Panc1 (cell line): ENCODE data around the gene PTK7.

Experiments used
- TF ChIP-seq, protein P1 (sequence below): fragments of 450-650 bp; IDR thresholded peaks from 2 replicates; pipeline ENCODE4 v1.5.1; 2017; ENCODE audit warnings: mild to moderate bottlenecking
- TF ChIP-seq, protein P2 (sequence below), 2 experiments: IDR thresholded peaks; 2 replicates each; pipeline ENCODE4 v1.6.1; 2011 to 2012; ENCODE audit warnings: low read depth in 2 of 2, control low read depth in 1 of 2, low read length in 1 of 2, mild to moderate bottlenecking in 1 of 2, moderate library complexity in 1 of 2; ENCODE audit not compliant: insufficient read depth in 1 of 2

DNA sequence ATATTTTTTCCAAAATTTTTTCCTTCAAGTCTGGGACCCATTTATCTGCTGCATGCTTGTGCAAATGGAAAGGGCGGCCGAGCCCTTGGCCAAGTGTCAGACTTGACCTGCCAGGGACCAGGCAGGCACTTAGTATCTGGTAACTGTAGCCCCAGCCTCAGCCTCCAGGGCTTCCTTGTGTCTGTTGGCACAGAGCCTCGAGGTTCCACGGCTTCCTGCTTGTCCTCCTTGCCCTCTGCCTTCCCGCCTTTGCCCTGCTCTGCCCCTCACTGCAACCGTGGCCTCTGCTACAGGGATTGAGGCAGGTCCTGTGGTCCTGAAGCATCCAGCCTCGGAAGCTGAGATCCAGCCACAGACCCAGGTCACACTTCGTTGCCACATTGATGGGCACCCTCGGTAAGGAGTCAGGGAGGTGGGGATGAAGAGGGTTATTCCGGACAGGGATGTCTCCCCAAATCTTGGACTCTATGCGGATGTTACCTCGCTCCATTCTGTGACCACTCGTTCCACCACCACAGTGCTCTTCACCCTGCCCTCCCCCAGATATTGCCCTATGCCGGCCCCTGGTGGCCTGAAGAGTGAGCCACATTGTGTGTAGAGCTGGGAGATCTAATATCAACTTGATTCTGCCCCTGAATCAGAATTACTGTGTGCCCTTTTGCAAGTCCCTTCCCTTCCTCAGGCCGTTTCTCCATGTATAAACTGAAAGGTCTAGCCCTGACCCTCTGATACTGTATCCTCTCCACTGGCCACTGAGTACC, 53.5 kb downstream of the PTK7 start:
- TF ChIP-seq, protein P1, sequence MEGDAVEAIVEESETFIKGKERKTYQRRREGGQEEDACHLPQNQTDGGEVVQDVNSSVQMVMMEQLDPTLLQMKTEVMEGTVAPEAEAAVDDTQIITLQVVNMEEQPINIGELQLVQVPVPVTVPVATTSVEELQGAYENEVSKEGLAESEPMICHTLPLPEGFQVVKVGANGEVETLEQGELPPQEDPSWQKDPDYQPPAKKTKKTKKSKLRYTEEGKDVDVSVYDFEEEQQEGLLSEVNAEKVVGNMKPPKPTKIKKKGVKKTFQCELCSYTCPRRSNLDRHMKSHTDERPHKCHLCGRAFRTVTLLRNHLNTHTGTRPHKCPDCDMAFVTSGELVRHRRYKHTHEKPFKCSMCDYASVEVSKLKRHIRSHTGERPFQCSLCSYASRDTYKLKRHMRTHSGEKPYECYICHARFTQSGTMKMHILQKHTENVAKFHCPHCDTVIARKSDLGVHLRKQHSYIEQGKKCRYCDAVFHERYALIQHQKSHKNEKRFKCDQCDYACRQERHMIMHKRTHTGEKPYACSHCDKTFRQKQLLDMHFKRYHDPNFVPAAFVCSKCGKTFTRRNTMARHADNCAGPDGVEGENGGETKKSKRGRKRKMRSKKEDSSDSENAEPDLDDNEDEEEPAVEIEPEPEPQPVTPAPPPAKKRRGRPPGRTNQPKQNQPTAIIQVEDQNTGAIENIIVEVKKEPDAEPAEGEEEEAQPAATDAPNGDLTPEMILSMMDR, result no peak; the same call in 1 of the 2 replicates
- TF ChIP-seq, protein P2, sequence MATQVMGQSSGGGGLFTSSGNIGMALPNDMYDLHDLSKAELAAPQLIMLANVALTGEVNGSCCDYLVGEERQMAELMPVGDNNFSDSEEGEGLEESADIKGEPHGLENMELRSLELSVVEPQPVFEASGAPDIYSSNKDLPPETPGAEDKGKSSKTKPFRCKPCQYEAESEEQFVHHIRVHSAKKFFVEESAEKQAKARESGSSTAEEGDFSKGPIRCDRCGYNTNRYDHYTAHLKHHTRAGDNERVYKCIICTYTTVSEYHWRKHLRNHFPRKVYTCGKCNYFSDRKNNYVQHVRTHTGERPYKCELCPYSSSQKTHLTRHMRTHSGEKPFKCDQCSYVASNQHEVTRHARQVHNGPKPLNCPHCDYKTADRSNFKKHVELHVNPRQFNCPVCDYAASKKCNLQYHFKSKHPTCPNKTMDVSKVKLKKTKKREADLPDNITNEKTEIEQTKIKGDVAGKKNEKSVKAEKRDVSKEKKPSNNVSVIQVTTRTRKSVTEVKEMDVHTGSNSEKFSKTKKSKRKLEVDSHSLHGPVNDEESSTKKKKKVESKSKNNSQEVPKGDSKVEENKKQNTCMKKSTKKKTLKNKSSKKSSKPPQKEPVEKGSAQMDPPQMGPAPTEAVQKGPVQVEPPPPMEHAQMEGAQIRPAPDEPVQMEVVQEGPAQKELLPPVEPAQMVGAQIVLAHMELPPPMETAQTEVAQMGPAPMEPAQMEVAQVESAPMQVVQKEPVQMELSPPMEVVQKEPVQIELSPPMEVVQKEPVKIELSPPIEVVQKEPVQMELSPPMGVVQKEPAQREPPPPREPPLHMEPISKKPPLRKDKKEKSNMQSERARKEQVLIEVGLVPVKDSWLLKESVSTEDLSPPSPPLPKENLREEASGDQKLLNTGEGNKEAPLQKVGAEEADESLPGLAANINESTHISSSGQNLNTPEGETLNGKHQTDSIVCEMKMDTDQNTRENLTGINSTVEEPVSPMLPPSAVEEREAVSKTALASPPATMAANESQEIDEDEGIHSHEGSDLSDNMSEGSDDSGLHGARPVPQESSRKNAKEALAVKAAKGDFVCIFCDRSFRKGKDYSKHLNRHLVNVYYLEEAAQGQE (IDR thresholded peaks at IDR 0.05; ENCODE audit: insufficient read depth in 1 of 2, low read depth in 2 of 2, low read length in 1 of 2), result no peak
